ENCODE results near the gene SEMA4A. TPM values are rescaled to one million over a fixed set of nuclear protein-coding genes. Genes with fewer than 3 reads are reported as not detected.
A peak's percentile ranks its signal among the peaks of the same experiment; 100 is the strongest.

The SEMA4A gene
- total and polyA plus RNA-seq, 2 of the 8 experiments (the other 6 are each of a cell fraction or from before 2014, with no cell fraction given), result 7.3 to 10.6 TPM

DNA sequence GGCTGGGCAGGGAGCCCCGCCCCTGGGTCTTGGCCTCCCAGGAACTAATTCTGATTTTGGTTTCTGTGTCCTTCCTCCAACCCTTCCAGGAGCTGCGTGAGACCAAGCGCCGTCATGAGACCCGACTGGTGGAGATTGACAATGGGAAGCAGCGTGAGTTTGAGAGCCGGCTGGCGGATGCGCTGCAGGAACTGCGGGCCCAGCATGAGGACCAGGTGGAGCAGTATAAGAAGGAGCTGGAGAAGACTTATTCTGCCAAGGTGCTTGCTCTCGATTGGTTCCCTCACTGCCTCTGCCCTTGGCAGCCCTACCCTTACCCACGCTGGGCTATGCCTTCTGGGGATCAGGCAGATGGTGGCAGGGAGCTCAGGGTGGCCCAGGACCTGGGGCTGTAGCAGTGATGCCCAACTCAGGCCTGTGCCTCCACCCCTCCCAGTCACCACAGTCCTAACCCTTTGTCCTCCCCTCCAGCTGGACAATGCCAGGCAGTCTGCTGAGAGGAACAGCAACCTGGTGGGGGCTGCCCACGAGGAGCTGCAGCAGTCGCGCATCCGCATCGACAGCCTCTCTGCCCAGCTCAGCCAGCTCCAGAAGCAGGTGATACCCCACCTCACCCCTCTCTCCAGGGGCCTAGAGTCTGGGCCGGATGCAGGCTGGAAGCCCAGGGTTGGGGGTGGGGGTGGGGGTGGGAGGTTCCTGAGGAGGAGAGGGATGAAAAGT, 18.5 kb upstream of the SEMA4A start:
- Histone ChIP-seq H4K91ac (replicated peaks; ENCODE audit: insufficient read length, low read length) (no peak overlapping the region), H3K4ac (replicated peaks; ENCODE audit: insufficient read length, low read depth, low read length) (no peak overlapping the region), H2BK15ac (ENCODE audit: low read length) (no peak overlapping the region), H2BK12ac (ENCODE audit: low read depth, low read length) (no peak overlapping the region), H3K18ac (ENCODE audit: extremely low read depth, low read length) (no peak overlapping the region), H3K4me1 (replicated peaks in 1 of 4; ENCODE audit: control insufficient read depth in 3 of 4, insufficient read depth in 4 of 4, low read length in 3 of 4) (peaks cover under 1 to 2% (median 2%) of the 10 kb centered on the region in 4 experiments), H2BK120ac (replicated peaks; ENCODE audit: low read depth, low read length) (no peak overlapping the region), H3K14ac (ENCODE audit: insufficient read length) (no peak overlapping the region), H3K27me3 (replicated peaks in 1 of 4; ENCODE audit: control insufficient read depth in 3 of 4, extremely low read depth in 1 of 4, insufficient read depth in 3 of 4, low read length in 3 of 4) (no peaks in the 10 kb centered on the region), H4K5ac (ENCODE audit: insufficient read length, low read depth, low read length) (no peak overlapping the region), H3K4me2 (ENCODE audit: insufficient read depth in 1 of 2, low read depth in 2 of 2, low read length in 2 of 2) (no peak overlapping the region), H4K8ac (ENCODE audit: extremely low read depth, insufficient read depth, low read length) (no peak overlapping the region), H3K23ac (ENCODE audit: insufficient read length) (no peak overlapping the region), H3K4me3 (ENCODE audit: extremely low read depth in 1 of 4, insufficient read depth in 2 of 4, low read depth in 3 of 4, low read length in 4 of 4) (no peak overlapping the region), H3K56ac (replicated peaks; ENCODE audit: insufficient read length, low read depth, low read length) (no peak overlapping the region), H3K27ac (ENCODE audit: low read depth, low read length) (no peak overlapping the region), H3K79me1 (ENCODE audit: low read depth, low read length) (no peaks in the 10 kb centered on the region), H3K9me3 (ENCODE audit: insufficient read depth in 2 of 2, low read depth in 1 of 2, low read length in 1 of 2) (no peaks in the 10 kb centered on the region), H2BK20ac (ENCODE audit: low read length) (no peak overlapping the region), H3K36me3 (ENCODE audit: control insufficient read depth in 2 of 4, insufficient read depth in 4 of 4, low read length in 3 of 4) (peaks cover 10 to 30% (median 23%) of the 10 kb centered on the region in 4 experiments; a peak in 6 of 8 replicates), H2BK5ac (ENCODE audit: low read depth, low read length) (0 out of 2 replicates have a peak overlapping the region, but pooled peaks have one; percentile 44), H4K20me1 (replicated peaks in 1 of 2; ENCODE audit: control insufficient read depth in 1 of 2, insufficient read depth in 2 of 2, low read length in 2 of 2) (no peaks in the 10 kb centered on the region), H3K23me2 (ENCODE audit: low read depth, low read length) (no peaks in the 10 kb centered on the region), H2AFZ (ENCODE audit: low read length) (no peak overlapping the region), H3K79me2 (ENCODE audit: control insufficient read depth in 1 of 2, insufficient read depth in 2 of 2, low read length in 2 of 2) (no peaks in the 10 kb centered on the region), H2AK5ac (ENCODE audit: low read depth, low read length) (no peak overlapping the region), H3K9ac (replicated peaks in 1 of 4; ENCODE audit: extremely low read depth in 1 of 4, low read depth in 3 of 4, low read length in 3 of 4) (no peak overlapping the region)
- ChIA-PET CTCF (ENCODE audit: partially characterized antibody) (interaction anchor here (0.6 to 42.4 kb wide), 13 partner anchors 5 to 145 kb away, joined by 3 to 1994 read pairs (median 4); partner anchors contain the start of genes BGLAP, MEX3A and PAQR6), POLR2A (ENCODE audit: partially characterized antibody) (interaction anchor here (0.9 to 28.0 kb wide), 5 partner anchors 9 to 107 kb away, joined by 3 to 763 read pairs (median 3); partner anchors contain the start of genes BGLAP and MEX3A)
- no peak for FAIRE-seq
- DNase-seq (ENCODE audit: low read depth in 1 of 2, low spot score in 2 of 2), result no peak
- WGBS, 2 experiments (ENCODE audit: extremely low coverage in 1 of 2, insufficient coverage in 1 of 2, insufficient read length in 1 of 2, insufficient replicate concordance in 2 of 2, low coverage in 1 of 2, low lambda C conversion rate in 2 of 2, missing lambda C conversion rate in 1 of 2), result 94% methylated on average over 16 of the region's 18 CpGs; no CpG with 5 or more reads in 1 of the 2 experiments
- no peak for TF ChIP-seq SRF (IDR thresholded peaks at IDR 0.05; ENCODE audit: low read depth, low read length)
- no peak for TF ChIP-seq PHF8 (conservative IDR thresholded peaks at IDR 0.05; ENCODE audit: low read depth, low read length)
- no peak for TF ChIP-seq NRF1 (IDR thresholded peaks at IDR 0.05; ENCODE audit: low read depth, low read length)
- no peak for TF ChIP-seq CEBPB (IDR thresholded peaks at IDR 0.05; ENCODE audit: low read depth, low read length)
- no peak for TF ChIP-seq RAD21 (IDR thresholded peaks at IDR 0.05 in 1 of 2, conservative IDR thresholded peaks at IDR 0.05 in 1 of 2; ENCODE audit: low read depth in 2 of 2, low read length in 2 of 2)
- TF ChIP-seq, protein P1, sequence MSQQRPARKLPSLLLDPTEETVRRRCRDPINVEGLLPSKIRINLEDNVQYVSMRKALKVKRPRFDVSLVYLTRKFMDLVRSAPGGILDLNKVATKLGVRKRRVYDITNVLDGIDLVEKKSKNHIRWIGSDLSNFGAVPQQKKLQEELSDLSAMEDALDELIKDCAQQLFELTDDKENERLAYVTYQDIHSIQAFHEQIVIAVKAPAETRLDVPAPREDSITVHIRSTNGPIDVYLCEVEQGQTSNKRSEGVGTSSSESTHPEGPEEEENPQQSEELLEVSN (IDR thresholded peaks at IDR 0.05), result no peak
- TF ChIP-seq SP2 (IDR thresholded peaks at IDR 0.05; ENCODE audit: low read length), result no peak
- TF ChIP-seq CHD2 (IDR thresholded peaks at IDR 0.05; ENCODE audit: low read length), result no peak
- no peak for TF ChIP-seq POU5F1 (IDR thresholded peaks at IDR 0.05; ENCODE audit: low read depth, low read length)
- TF ChIP-seq TBP (IDR thresholded peaks at IDR 0.05; ENCODE audit: low read depth, low read length), result no peak
- no peak for TF ChIP-seq GTF2F1 (IDR thresholded peaks at IDR 0.05; ENCODE audit: borderline replicate concordance, low read depth, low read length)
- no peak for TF ChIP-seq SIX5 (IDR thresholded peaks at IDR 0.05; ENCODE audit: low read depth, low read length)
- TF ChIP-seq BACH1 (IDR thresholded peaks at IDR 0.05; ENCODE audit: low read length), result no peak
